Stomach smooth muscle (tissue), 2 donors: ENCODE data around the gene RUNDC1.

Experiments used
- H3K27ac ChIP-seq: one replicate; pipeline ENCODE4 v1.7.0; 2013; ENCODE audit warnings: mild to moderate bottlenecking, low read length, inconsistent platforms
- H3K27me3 ChIP-seq, 2 donors: one replicate each; pipeline ENCODE4 v1.7.0; 2013; ENCODE audit warnings: low read length in 2 of 2; ENCODE audit not compliant: insufficient read depth in 2 of 2, control insufficient read depth in 1 of 2
- H3K36me3 ChIP-seq, 2 donors: one replicate each; pipeline ENCODE4 v1.7.0; 2013; ENCODE audit warnings: low read length in 2 of 2; ENCODE audit not compliant: control insufficient read depth in 2 of 2, insufficient read depth in 2 of 2
- H3K4me1 ChIP-seq: one replicate; pipeline ENCODE4 v1.7.0; 2013; ENCODE audit warnings: low read length; ENCODE audit not compliant: control insufficient read depth, insufficient read depth
- H3K4me3 ChIP-seq, 2 donors: one replicate each; pipeline ENCODE4 v1.7.0; 2013; ENCODE audit warnings: low read length in 2 of 2
- H3K9ac ChIP-seq, 2 donors: one replicate each; pipeline ENCODE4 v1.7.0; 2013; ENCODE audit warnings: low read length in 2 of 2, mild to moderate bottlenecking in 1 of 2
- H3K9me3 ChIP-seq, 2 donors: one replicate each; pipeline ENCODE4 v1.7.0; 2013; ENCODE audit warnings: low read length in 2 of 2; ENCODE audit not compliant: control insufficient read depth in 2 of 2
- donor health status: healthy.
- donor health status: Pancreatic carcinoma.

Gene RUNDC1

DNA sequence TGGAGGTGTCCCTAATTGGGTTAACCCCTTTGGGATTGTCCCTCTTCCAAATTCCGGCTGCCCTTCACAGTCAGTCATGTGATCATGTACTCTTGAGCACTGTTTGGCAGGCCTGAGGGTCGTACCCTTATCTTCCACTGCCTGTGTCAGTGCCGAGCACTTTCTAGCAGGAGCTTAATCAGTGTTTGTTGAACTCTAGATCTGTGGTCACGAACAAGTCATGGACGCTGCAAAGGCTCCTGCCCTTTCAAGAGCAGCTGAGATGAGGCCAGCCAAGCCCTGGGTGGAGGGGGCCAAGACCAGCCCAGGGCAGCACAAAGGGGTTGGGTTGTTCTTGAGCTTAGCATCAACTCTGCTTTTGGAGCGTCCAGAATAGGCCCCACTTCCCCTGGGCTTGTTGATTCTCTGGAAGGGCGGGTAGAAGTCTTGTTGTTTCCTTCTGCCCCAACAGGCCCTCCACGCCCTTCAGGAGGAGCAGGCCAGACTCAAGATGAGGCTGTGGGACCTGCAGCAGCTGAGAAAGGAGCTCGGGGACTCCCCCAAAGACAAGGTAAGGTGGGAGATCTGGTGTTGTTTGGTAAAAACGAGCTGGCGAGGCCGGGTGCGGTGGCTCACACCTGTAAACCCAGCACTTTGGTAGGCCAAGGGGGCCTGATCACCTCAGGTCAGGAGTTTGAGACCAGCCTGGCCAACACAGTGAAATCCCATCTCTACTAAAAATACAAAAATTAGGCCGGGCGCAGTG, 31.5 kb downstream of the RUNDC1 start:
- Histone ChIP-seq H3K27me3 (no peaks in the 10 kb centered on the region), H3K36me3 (peaks cover 26 to 29% of the 10 kb centered on the region in 2 donors), H3K4me1 (peaks cover 26% of the 10 kb centered on the region), H3K4me3 (no peak overlapping the region), H3K27ac (no peak overlapping the region), H3K9ac (peak overlapping the region in 1 of 2 donors; percentile 47), H3K9me3 (no peaks in the 10 kb centered on the region)

DNA sequence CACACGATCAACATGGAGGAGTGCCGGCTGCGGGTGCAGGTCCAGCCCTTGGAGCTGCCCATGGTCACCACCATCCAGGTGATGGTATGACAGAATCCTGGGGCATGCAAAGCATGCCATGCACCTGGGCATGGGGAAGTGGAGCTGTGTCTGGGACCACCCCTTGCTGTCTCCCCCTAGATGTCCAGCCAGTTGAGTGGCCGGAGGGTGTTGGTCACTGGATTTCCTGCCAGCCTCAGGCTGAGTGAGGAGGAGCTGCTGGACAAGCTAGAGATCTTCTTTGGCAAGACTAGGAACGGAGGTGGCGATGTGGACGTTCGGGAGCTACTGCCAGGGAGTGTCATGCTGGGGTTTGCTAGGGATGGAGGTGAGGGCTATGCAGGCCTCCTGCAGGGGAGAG, 32.9 kb downstream of the RUNDC1 start:
- H3K27me3 ChIP-seq = no peaks in the 10 kb centered on the region
- H3K9me3 ChIP-seq = no peaks in the 10 kb centered on the region
- H3K27ac ChIP-seq = no peak overlapping the region
- peaks cover 32 to 36% of the 10 kb centered on the region in 2 donors for H3K36me3 ChIP-seq
- H3K9ac ChIP-seq = no peak overlapping the region
- H3K4me3 ChIP-seq = no peak overlapping the region
- peaks cover 30% of the 10 kb centered on the region for H3K4me1 ChIP-seq

DNA sequence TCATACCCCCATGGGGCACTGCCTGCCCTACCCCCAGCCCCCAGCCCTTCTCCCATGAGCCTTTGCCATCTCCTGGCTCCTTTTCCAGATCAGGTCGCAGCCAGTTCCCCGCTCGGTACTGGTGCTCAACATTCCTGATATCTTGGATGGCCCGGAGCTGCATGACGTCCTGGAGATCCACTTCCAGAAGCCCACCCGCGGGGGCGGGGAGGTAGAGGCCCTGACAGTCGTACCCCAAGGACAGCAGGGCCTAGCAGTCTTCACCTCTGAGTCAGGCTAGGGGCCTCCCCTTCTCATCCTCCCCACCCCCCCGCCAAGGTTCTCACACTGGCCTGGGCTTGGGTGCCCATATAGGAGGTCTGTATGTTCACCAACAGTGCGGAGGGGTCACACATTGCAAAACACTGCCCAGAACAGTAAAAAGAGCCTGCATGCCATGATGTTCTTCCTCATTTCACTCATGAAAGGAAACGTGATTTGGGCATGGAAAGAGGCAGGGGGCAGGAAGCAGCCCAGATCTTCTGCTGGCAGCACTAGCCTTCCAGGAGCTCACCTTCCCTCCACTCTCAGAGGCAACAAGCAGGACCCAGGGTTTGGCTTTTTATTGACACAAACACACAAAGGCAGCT, 33.8 kb downstream of the RUNDC1 start:
- no peaks in the 10 kb centered on the region for H3K27me3 ChIP-seq
- H3K4me3 ChIP-seq = no peak overlapping the region
- H3K27ac ChIP-seq = peak overlapping the region; percentile 37
- no peaks in the 10 kb centered on the region for H3K9me3 ChIP-seq
- H3K36me3 ChIP-seq = peaks cover 32 to 37% of the 10 kb centered on the region in 2 donors
- H3K9ac ChIP-seq = no peak overlapping the region
- peaks cover 33% of the 10 kb centered on the region for H3K4me1 ChIP-seq

DNA sequence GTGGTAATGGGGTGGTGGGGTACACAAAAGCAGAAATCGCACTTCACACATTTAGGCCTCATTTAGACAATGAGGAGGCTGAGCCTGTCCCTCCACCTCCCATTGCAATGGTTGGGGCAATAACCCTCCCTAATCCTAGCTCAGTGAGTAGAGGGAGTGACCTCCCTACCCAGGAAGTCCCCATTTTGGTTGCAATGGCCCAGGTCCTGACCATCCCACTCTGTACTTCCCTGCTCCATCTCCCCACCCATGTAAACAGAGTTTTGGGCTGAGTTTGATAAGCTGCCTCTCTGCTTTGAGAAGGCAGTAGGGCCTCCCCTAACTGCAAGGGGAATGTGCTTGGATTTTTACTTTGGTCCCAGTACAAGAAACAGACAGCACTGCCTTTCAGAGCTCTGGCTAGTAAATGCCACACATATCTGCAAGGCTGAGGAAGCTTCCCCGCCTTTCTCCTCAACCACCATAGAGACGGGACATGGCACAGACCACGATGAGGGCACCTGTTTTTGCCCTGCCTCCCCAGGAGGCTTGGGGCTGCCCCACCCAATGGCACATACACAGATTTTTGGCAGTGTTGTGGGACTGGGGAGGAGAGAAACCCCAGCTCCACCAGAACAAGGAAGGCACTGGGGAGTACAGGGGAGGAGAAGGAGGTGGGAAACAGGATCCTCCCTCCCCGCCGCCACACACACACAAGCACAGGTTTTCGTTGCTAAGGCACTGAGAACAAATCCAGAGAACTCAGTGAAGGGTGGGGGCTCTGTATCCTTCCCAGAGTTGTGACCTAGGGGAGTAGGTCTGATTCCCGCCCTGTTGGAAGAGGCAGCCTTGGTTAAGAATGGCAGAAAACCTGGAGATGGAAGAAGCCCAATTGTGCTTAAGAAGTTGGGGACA, 34.5 kb downstream of the RUNDC1 start:
- no peaks in the 10 kb centered on the region for H3K27me3 ChIP-seq
- H3K27ac ChIP-seq = peak overlapping the region; percentile 37
- H3K9ac ChIP-seq = no peak overlapping the region
- H3K4me1 ChIP-seq = peaks cover 38% of the 10 kb centered on the region
- H3K9me3 ChIP-seq = no peaks in the 10 kb centered on the region
- H3K4me3 ChIP-seq = no peak overlapping the region
- peaks cover 32 to 37% of the 10 kb centered on the region in 2 donors for H3K36me3 ChIP-seq

DNA sequence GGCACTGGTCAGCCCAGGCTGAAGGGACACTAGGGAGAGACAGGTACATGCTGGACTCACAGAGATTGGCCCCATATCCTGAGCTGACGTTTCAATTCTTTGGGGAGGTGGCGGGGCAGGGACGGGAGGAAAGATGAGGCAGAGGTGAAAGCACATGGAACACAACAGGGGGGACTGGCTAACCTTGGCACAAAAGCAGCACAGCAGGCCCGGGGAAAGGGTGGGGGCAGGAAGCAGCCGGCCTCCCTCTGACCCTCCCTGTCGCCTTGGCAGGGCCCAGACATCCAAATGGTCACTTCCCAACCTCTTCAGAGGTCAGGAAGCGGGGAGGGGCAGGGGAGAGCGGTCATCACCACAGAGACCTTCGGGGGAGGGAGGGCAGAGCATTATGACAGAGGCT, 35.2 kb downstream of the RUNDC1 start:
- no peaks in the 10 kb centered on the region for H3K9me3 ChIP-seq
- peaks cover 45% of the 10 kb centered on the region for H3K4me1 ChIP-seq
- H3K9ac ChIP-seq = no peak overlapping the region
- peak overlapping the region; percentile 37 for H3K27ac ChIP-seq
- no peak overlapping the region for H3K4me3 ChIP-seq
- H3K27me3 ChIP-seq = no peaks in the 10 kb centered on the region
- H3K36me3 ChIP-seq = peaks cover 32 to 37% of the 10 kb centered on the region in 2 donors

DNA sequence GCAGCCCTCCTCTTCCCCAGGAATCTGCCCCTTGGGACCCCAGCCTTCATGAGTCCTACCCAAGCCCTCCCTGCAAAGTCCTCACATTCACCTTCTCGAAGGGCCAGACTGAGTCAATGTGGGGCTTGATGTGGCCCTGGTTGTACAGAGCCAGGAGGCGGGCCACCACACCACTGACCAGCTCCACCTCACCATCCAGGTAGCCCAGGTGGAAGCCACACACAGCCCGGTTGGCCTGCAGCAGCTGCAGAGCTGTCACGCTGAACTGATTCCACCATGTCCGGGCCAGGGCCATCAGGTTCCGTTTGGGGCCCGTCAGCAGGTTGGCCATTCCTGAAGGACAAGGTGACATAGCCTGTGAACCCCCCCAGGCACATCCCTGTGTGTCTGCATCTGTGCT, 35.9 kb downstream of the RUNDC1 start:
- no peak overlapping the region for H3K9ac ChIP-seq
- H3K27ac ChIP-seq = peak overlapping the region; percentile 24
- no peaks in the 10 kb centered on the region for H3K27me3 ChIP-seq
- H3K36me3 ChIP-seq = peaks cover 32 to 37% of the 10 kb centered on the region in 2 donors
- peaks cover 50% of the 10 kb centered on the region for H3K4me1 ChIP-seq
- H3K9me3 ChIP-seq = no peaks in the 10 kb centered on the region
- peak overlapping the region in 1 of 2 donors; percentile 15 for H3K4me3 ChIP-seq

DNA sequence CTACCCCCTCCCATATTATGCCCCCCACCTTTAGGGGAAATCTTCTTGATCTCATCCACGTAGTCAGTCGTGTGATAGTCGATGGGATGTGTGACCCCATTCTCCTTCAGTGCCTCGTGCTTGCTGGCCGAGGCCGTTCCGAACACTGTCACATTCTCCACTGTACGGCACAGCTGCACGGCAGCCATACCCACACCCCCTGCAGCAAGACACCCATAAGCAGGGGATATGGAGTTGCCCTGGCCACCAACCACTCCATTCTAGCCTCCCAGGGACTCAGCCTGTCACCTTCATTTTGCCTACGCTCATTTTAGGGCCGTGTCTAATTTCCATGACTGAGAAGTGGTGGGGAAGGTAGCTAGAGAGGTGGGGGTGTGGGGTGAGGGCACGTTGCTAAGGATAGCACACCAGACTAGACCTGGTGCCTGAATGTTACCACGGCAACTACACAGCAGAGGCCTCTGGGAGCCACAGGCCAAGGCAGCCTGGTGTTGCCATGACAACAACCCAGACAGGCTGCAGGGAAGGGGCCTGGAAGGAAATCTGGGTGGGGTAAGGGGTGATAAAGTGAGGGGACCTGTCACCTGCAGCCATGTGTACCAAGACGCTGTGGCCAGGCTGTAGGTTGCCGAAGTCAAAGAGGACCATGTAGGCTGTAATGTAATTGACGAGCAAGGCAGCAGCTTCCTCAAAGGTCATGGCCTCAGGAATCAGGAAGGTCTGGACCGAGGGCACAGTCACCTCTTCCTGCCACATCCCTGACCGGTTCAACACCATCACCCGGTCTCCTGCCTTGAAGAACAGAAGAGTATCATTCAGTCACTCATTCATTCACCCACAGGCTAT, 37.9 kb downstream of the RUNDC1 start:
- H3K9ac ChIP-seq = no peak overlapping the region
- H3K27me3 ChIP-seq = no peaks in the 10 kb centered on the region
- H3K27ac ChIP-seq = peak overlapping the region; percentile 31
- H3K36me3 ChIP-seq = peaks cover 28 to 33% of the 10 kb centered on the region in 2 donors
- H3K4me3 ChIP-seq = no peak overlapping the region
- no peaks in the 10 kb centered on the region for H3K9me3 ChIP-seq
- H3K4me1 ChIP-seq = peaks cover 49% of the 10 kb centered on the region

DNA sequence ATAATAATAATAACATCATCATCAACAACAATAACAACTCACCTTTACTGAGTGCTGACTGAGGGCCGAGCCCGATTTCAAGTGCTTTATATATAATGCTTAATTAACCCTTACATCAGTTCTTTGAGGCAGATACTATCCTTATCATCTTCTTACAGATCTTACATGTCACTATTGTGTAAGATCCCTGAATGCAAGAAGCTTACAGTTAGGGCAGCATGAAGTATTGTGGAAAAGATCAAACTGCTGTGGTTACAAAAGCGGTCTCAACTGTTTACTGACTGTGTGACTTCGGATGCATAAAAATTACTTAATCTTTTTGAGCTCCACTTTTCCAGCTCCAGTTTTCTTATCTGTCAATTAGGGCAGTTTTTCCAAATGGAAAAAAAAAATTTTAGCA, 38.6 kb downstream of the RUNDC1 start:
- no peak overlapping the region for H3K4me3 ChIP-seq
- H3K27ac ChIP-seq = no peak overlapping the region
- peaks cover 44% of the 10 kb centered on the region for H3K4me1 ChIP-seq

DNA sequence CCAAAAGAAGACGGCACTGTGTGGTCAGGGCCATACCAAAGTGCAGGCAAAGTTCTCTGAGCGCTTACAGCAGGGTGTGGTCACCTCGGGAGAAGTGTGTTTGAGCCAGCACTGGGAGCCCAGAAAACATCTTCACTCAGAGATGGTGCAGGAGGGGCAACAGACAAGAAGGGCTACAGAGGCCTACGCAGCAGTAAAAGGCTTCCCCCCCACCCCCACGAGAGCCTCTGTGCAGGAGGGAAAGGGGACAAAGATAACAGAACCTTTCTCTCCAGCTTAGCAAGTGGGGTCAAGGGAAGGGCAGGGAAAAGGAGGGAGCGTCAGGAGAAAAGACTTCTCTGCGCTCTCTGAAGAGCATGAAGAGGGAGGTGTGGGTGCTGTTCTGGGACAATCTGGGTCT, 39.1 kb downstream of the RUNDC1 start:
- Histone ChIP-seq H3K4me3 (peak overlapping the region; percentile 4 to 52), H3K36me3 (peaks cover 21 to 24% of the 10 kb centered on the region in 2 donors), H3K9ac (peak overlapping the region; percentile 18 to 51)

More for the DNA sequence above, 38.6 kb downstream of the RUNDC1 start:
- Histone ChIP-seq H3K9ac (no peak overlapping the region), H3K27me3 (no peaks in the 10 kb centered on the region), H3K9me3 (no peaks in the 10 kb centered on the region), H3K36me3 (peaks cover 21 to 28% of the 10 kb centered on the region in 2 donors)

More for the DNA sequence above, 39.1 kb downstream of the RUNDC1 start:
- Histone ChIP-seq H3K4me1 (peaks cover 42% of the 10 kb centered on the region), H3K27ac (peak overlapping the region; percentile 53), H3K27me3 (no peaks in the 10 kb centered on the region), H3K9me3 (no peaks in the 10 kb centered on the region)
